ENCODE data around the gene SNORC. TPM values are rescaled to one million over a fixed set of nuclear protein-coding genes. Genes with fewer than 3 reads are reported as not detected.

The SNORC gene
- total and polyA plus RNA-seq, 2 of the 4 experiments (the other 2 are of a cell fraction), result under 0.01 to 0.67 TPM

- no peaks in the 10 kb centered on the region for H4K20me1 ChIP-seq (ENCODE audit: insufficient read depth, low read length)
- POLR2A ChIA-PET (ENCODE audit: unreplicated experiment), result no interaction called here
- BruUV-seq (replicated peaks), result no TSS peak
These were observed 4.9 kb upstream of the SNORC start for GRCh38 chr2:232865165-232865564.

More at GRCh38 chr2:232865165-232865564, 4.9 kb upstream of the SNORC start:
- H2BK20ac ChIP-seq (ENCODE audit: low read depth, low read length), result no peak overlapping the region
- DNase-seq (no peak), ATAC-seq (ENCODE audit: low read depth) (no peak)
- peaks cover 4% of the 10 kb centered on the region for H3K36me3 ChIP-seq (ENCODE audit: control insufficient read depth, insufficient read depth, low read length)
- no peak overlapping the region for H3K23ac ChIP-seq (ENCODE audit: low read depth, low read length)
- no peak overlapping the region for H3K4ac ChIP-seq (ENCODE audit: low read depth, low read length)
- dilution Hi-C loops (cut with HindIII; ENCODE audit: low sequenced_read_pairs, unreplicated experiment), result no loop called here
- no peaks in the 10 kb centered on the region for H3K4me1 ChIP-seq (ENCODE audit: control insufficient read depth, insufficient read depth, low read length)
- H3K4me2 ChIP-seq (ENCODE audit: low read depth, low read length), result no peak overlapping the region
- H3K9me3 ChIP-seq (ENCODE audit: control insufficient read depth, insufficient read depth, low read length), result no peaks in the 10 kb centered on the region; the same call in 1 of the 2 replicates
- H2AFZ ChIP-seq (replicated peaks; ENCODE audit: low read length, poor library complexity), result no peak overlapping the region
- in situ Hi-C loops (cut with MboI; ENCODE audit: low sequenced_read_pairs), result no loop called here
- H3K18ac ChIP-seq (ENCODE audit: low read depth, low read length), result no peak overlapping the region
- no peak overlapping the region for H2BK5ac ChIP-seq (ENCODE audit: low read depth, low read length, poor library complexity, severe bottlenecking)
- no peak overlapping the region for H3K56ac ChIP-seq (ENCODE audit: extremely low read depth, insufficient read depth, low read length)
- 0 out of 2 replicates have a peak, but pooled peaks have one; percentile 18 for TF ChIP-seq CEBPB (IDR thresholded peaks at IDR 0.05; ENCODE audit: low read depth, low read length)
- no peak for TF ChIP-seq SMC3 (IDR thresholded peaks at IDR 0.05; ENCODE audit: low read depth, low read length)
- TF ChIP-seq BHLHE40 (IDR thresholded peaks at IDR 0.05; ENCODE audit: low read depth, low read length), result no peak
- TF ChIP-seq NFE2L2 (IDR thresholded peaks at IDR 0.05; ENCODE audit: low read depth, low read length), result no peak
- no peak for TF ChIP-seq ELK1 (IDR thresholded peaks at IDR 0.05; ENCODE audit: borderline replicate concordance, low read depth, low read length)
- no peak for TF ChIP-seq MAFK (IDR thresholded peaks at IDR 0.05; ENCODE audit: low read depth, low read length)
- TF ChIP-seq RCOR1 (IDR thresholded peaks at IDR 0.05; ENCODE audit: insufficient replicate concordance, low read length), result no peak
- no peaks in the 10 kb centered on the region for H3K27me3 ChIP-seq (ENCODE audit: control insufficient read depth, insufficient read depth, low read length)
- H4K91ac ChIP-seq (ENCODE audit: insufficient read depth, low read depth, low read length), result no peak overlapping the region
- CTCF ChIA-PET, result no interaction called here
- WGBS, 2 experiments (ENCODE audit: extremely low coverage in 2 of 2, insufficient read length in 1 of 2), result no CpG with 5 or more reads among the region's 1 CpG
- H3K4me3 ChIP-seq (ENCODE audit: insufficient read depth, low read depth, low read length), result no peak overlapping the region
- H2BK120ac ChIP-seq (ENCODE audit: low read depth, low read length), result no peak overlapping the region
- intact Hi-C loops (cut with micrococcal nuclease), result no loop called here
- H3K14ac ChIP-seq (replicated peaks; ENCODE audit: low read depth, low read length), result no peak overlapping the region
- H3K9me1 ChIP-seq (ENCODE audit: insufficient read depth, low read length), result peaks cover 11% of the 10 kb centered on the region; the same call in 1 of the 2 replicates
- no peak overlapping the region for H3K27ac ChIP-seq (ENCODE audit: insufficient read depth, low read length)
- no peak overlapping the region for H4K8ac ChIP-seq (ENCODE audit: low read depth in 2 of 2, low read length in 2 of 2)
- no peak overlapping the region for H2BK15ac ChIP-seq (ENCODE audit: low read depth, low read length)
- no peak overlapping the region for H2AK9ac ChIP-seq (replicated peaks; ENCODE audit: low read depth, low read length, poor library complexity)
- H4K5ac ChIP-seq (ENCODE audit: low read depth, low read length), result no peak overlapping the region
- H3K9ac ChIP-seq (ENCODE audit: low read depth, low read length), result no peak overlapping the region
- no peak overlapping the region for H2AK5ac ChIP-seq (ENCODE audit: low read depth, low read length)
- H3K79me1 ChIP-seq (ENCODE audit: low read depth in 1 of 2, low read length in 2 of 2), result no peaks in the 10 kb centered on the region
